Thyroid gland (tissue), 4 donors: Measurements from ENCODE around the gene ACSF3.

ENCODE experiments used
- POLR2A ChIP-seq, 2 donors: fragments of 450-650 bp; IDR thresholded peaks; one replicate each; pipeline ENCODE4 v1.6.1; 2017; ENCODE audit warnings: antibody characterized with exemption in 2 of 2, mild to moderate bottlenecking in 2 of 2, moderate library complexity in 1 of 2
- TF ChIP-seq, protein P1 (sequence below), 6 experiments: fragments of 200-600 bp in 3 of 6; fragments of 450-650 bp in 3 of 6; sonication (generic) in 3 of 6; IDR thresholded peaks; one replicate each; pipeline ENCODE4 v1.5.1; 2016 to 2019; ENCODE audit warnings: antibody characterized with exemption in 6 of 6, mild to moderate bottlenecking in 2 of 6, inconsistent platforms in 1 of 6, moderate library complexity in 1 of 6

DNA sequence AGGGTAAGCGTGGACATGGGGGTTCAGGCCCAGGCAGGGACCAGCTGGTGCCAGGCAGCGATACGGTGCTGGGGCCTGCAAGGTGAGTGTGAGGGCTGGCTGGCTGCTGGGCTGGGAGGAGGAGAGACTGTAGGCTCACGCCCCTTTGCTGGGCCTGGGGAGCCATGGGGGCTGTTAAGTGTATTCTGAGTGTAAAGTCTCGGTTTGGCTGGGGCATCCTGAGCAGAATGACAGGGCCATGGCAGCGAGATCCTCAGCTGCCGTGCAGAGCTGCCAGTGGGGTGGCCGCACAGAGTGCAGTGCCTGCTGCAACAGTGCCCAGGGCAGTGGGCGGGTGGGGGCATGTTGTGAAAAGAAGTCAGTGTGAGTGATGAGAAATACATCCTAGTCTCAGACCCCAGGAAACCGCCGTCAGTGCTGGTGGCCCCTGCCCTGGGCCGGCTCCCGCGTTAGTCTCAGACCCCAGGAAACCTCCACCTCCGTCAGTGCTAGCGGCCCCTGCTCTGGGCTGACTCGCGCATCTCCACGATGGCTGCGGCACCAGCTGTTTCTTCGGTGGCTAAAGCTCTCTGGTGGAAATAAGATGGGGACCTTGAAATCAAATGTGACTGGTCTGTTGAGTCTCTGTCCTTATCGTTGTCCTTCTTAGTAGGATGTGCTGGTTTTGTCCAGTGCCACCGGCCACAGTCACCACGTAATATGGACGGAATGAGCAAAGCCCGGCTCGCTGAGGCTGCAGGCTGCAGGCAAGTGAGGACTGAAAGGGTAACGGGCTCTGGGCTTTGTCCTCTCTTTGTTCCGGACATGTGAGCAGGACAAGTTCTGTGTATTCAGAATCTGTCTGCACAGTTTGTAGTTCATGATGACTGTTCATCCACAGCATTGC, 22.9 kb downstream of the ACSF3 start:
- TF ChIP-seq, protein P1, sequence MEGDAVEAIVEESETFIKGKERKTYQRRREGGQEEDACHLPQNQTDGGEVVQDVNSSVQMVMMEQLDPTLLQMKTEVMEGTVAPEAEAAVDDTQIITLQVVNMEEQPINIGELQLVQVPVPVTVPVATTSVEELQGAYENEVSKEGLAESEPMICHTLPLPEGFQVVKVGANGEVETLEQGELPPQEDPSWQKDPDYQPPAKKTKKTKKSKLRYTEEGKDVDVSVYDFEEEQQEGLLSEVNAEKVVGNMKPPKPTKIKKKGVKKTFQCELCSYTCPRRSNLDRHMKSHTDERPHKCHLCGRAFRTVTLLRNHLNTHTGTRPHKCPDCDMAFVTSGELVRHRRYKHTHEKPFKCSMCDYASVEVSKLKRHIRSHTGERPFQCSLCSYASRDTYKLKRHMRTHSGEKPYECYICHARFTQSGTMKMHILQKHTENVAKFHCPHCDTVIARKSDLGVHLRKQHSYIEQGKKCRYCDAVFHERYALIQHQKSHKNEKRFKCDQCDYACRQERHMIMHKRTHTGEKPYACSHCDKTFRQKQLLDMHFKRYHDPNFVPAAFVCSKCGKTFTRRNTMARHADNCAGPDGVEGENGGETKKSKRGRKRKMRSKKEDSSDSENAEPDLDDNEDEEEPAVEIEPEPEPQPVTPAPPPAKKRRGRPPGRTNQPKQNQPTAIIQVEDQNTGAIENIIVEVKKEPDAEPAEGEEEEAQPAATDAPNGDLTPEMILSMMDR (IDR thresholded peaks at IDR 0.05): no peak
- no peak for TF ChIP-seq POLR2A (IDR thresholded peaks at IDR 0.05)
